ENCODE data around the gene ANKRD45.
"Not testable (repeated sequence)": the region's sequence is repeated elsewhere in the genome, so short reads cannot be mapped to it uniquely, and the experiment has no call there.

ANKRD45 gene

GRCh38 chr1:173669491-173669941, at the start of gene ANKRD45:
TSS of gene ANKRD45 (minus strand) at chr1:173669851. CDS start at chr1:173659418, 10,433 bp downstream.
- DNase-seq, result peak; percentile 86

GRCh38 chr1:173717238-173717637, 47.6 kb upstream of the ANKRD45 start:
- no peak for DNase-seq

- DNase-seq, result no peak
These were observed 45.8 kb upstream of the ANKRD45 start for GRCh38 chr1:173715538-173715844.

GRCh38 chr1:173714759-173715537, 45.3 kb upstream of the ANKRD45 start, which contains the start of gene KLHL20:
TSS of gene KLHL20 (plus strand) at chr1:173714981. CDS start at chr1:173716044, 1,063 bp downstream.
- peak; percentile 97 for DNase-seq

- no peak for DNase-seq
These were observed 44.7 kb upstream of the ANKRD45 start for GRCh38 chr1:173714441-173714758.

GRCh38 chr1:173708787-173709186, 39.1 kb upstream of the ANKRD45 start:
- no peak for DNase-seq

- DNase-seq, result no peak
These were observed 35.5 kb upstream of the ANKRD45 start for GRCh38 chr1:173705117-173705516.

GRCh38 chr1:173702736-173703135, 33.1 kb upstream of the ANKRD45 start:
- DNase-seq, result no peak

GRCh38 chr1:173701299-173701698, 31.6 kb upstream of the ANKRD45 start:
- not testable (repeated sequence) for DNase-seq

- no peak for DNase-seq
These were observed 23.6 kb upstream of the ANKRD45 start for GRCh38 chr1:173693238-173693637.

- no peak for DNase-seq
These were observed 18.6 kb upstream of the ANKRD45 start for GRCh38 chr1:173688300-173688699.

GRCh38 chr1:173685121-173685520, 15.5 kb upstream of the ANKRD45 start:
- not testable (repeated sequence) for DNase-seq

- DNase-seq, result not testable (repeated sequence)
These were observed 14.2 kb upstream of the ANKRD45 start for GRCh38 chr1:173683838-173684237.

GRCh38 chr1:173682184-173682583, 12.5 kb upstream of the ANKRD45 start:
- DNase-seq, result no peak

- not testable (repeated sequence) for DNase-seq
These were observed 10.5 kb upstream of the ANKRD45 start for GRCh38 chr1:173680152-173680551.

- not testable (repeated sequence) for DNase-seq
These were observed 4.8 kb upstream of the ANKRD45 start for GRCh38 chr1:173674496-173674895.

GRCh38 chr1:173666646-173667045, 3.0 kb downstream of the ANKRD45 start:
- no peak for DNase-seq

GRCh38 chr1:173663159-173663558, 6.5 kb downstream of the ANKRD45 start:
- no peak for DNase-seq

- no peak for DNase-seq
These were observed 7.9 kb downstream of the ANKRD45 start for GRCh38 chr1:173661763-173662162.

- no peak for DNase-seq
These were observed 8.4 kb downstream of the ANKRD45 start for GRCh38 chr1:173661271-173661670.

GRCh38 chr1:173660306-173660705, 9.3 kb downstream of the ANKRD45 start:
- no peak for DNase-seq

- no peak for DNase-seq
These were observed 20.6 kb downstream of the ANKRD45 start for GRCh38 chr1:173648880-173649605.

GRCh38 chr1:173646656-173647055, 23.0 kb downstream of the ANKRD45 start:
- DNase-seq, result no peak

GRCh38 chr1:173642450-173643139, 27.1 kb downstream of the ANKRD45 start:
- DNase-seq, result not testable (repeated sequence)

Data from islet precursor cell (in vitro differentiated cells).